ENCODE data around the gene NPSR1.
"Not testable (repeated sequence)": the region's sequence is repeated elsewhere in the genome, so short reads cannot be mapped to it uniquely, and the experiment has no call there.

Gene NPSR1

GRCh38 chr7:34657632-34658268 lies at the start of gene NPSR1:
TSS of gene NPSR1 (plus strand) at chr7:34658218. CDS start at chr7:34658413, 195 bp downstream.
- no peak within 1 kb of the TSS for H3K4me3 ChIP-seq (replicated peaks; ENCODE audit: low read depth, low read length)
- DNase-seq (ENCODE audit: extremely low read depth, low read depth): no peak
- TF ChIP-seq CTCF (IDR thresholded peaks at IDR 0.05; ENCODE audit: low read depth, low read length, missing control alignments): no peak

GRCh38 chr7:34612661-34613060 lies 45.4 kb upstream of the NPSR1 start:
- H3K4me3 ChIP-seq (replicated peaks; ENCODE audit: low read depth, low read length): no peak overlapping the region
- no peak for DNase-seq (ENCODE audit: extremely low read depth, low read depth)
- no peak for TF ChIP-seq CTCF (IDR thresholded peaks at IDR 0.05; ENCODE audit: low read depth, low read length, missing control alignments)

GRCh38 chr7:34620425-34620824 lies 37.6 kb upstream of the NPSR1 start:
- DNase-seq (ENCODE audit: extremely low read depth, low read depth): no peak
- H3K4me3 ChIP-seq (replicated peaks; ENCODE audit: low read depth, low read length): no peak overlapping the region
- no peak for TF ChIP-seq CTCF (IDR thresholded peaks at IDR 0.05; ENCODE audit: low read depth, low read length, missing control alignments)

GRCh38 chr7:34622182-34622581 lies 35.8 kb upstream of the NPSR1 start:
- no peak overlapping the region for H3K4me3 ChIP-seq (replicated peaks; ENCODE audit: low read depth, low read length)
- DNase-seq (ENCODE audit: extremely low read depth, low read depth): no peak

GRCh38 chr7:34622771-34623250 lies 35.2 kb upstream of the NPSR1 start:
- TF ChIP-seq CTCF (IDR thresholded peaks at IDR 0.05; ENCODE audit: low read depth, low read length, missing control alignments): no peak
- no peak overlapping the region for H3K4me3 ChIP-seq (replicated peaks; ENCODE audit: low read depth, low read length)
- DNase-seq (ENCODE audit: extremely low read depth, low read depth): no peak

More at GRCh38 chr7:34622182-34622581, 35.8 kb upstream of the NPSR1 start:
- TF ChIP-seq CTCF (IDR thresholded peaks at IDR 0.05; ENCODE audit: low read depth, low read length, missing control alignments): no peak

GRCh38 chr7:34628618-34629017 lies 29.4 kb upstream of the NPSR1 start:
- DNase-seq (ENCODE audit: extremely low read depth, low read depth); H3K4me3 ChIP-seq (replicated peaks; ENCODE audit: low read depth, low read length): not testable (repeated sequence)

- DNase-seq (ENCODE audit: extremely low read depth, low read depth): no peak
- H3K4me3 ChIP-seq (replicated peaks; ENCODE audit: low read depth, low read length): no peak overlapping the region
- TF ChIP-seq CTCF (IDR thresholded peaks at IDR 0.05; ENCODE audit: low read depth, low read length, missing control alignments): no peak
Observed at GRCh38 chr7:34652809-34653208, 5.2 kb upstream of the NPSR1 start.

Measured in HFF-Myc (cell line).